HG02588 (cell line): ENCODE data around the gene CERK.

Experiments
- ATAC-seq: cut with Tn5 transposase; IDR thresholded peaks from one replicate; pipeline ENCODE4 v1.9.1; 2021; ENCODE audit warnings: mild to moderate bottlenecking, moderate library complexity; ENCODE audit not compliant: unreplicated experiment

The CERK gene

GRCh38 chr22:46703171-46703995, 34.7 kb downstream of the CERK start:
- no peak for ATAC-seq

- ATAC-seq, result no peak
Observed at GRCh38 chr22:46701262-46701661, 36.8 kb downstream of the CERK start.

- no peak for ATAC-seq
Observed at GRCh38 chr22:46699091-46699490, 39.0 kb downstream of the CERK start.

GRCh38 chr22:46697811-46698515, 40.1 kb downstream of the CERK start:
- no peak for ATAC-seq

- ATAC-seq, result no peak
Observed at GRCh38 chr22:46696614-46697013, 41.4 kb downstream of the CERK start.

GRCh38 chr22:46696229-46696518, 41.9 kb downstream of the CERK start:
- ATAC-seq, result no peak

GRCh38 chr22:46695346-46696228, 42.5 kb downstream of the CERK start:
- ATAC-seq, result no peak

- no peak for ATAC-seq
Observed at GRCh38 chr22:46694416-46695170, 43.5 kb downstream of the CERK start.

GRCh38 chr22:46693634-46694415, 44.2 kb downstream of the CERK start:
- ATAC-seq, result no peak

- ATAC-seq, result no peak
Observed at GRCh38 chr22:46691571-46691970, 46.5 kb downstream of the CERK start.

- no peak for ATAC-seq
Observed at GRCh38 chr22:46690146-46690545, 47.9 kb downstream of the CERK start.

GRCh38 chr22:46688949-46689348, 49.1 kb downstream of the CERK start:
- ATAC-seq, result no peak

GRCh38 chr22:46687460-46687859, 50.6 kb downstream of the CERK start:
- ATAC-seq, result no peak

- ATAC-seq, result no peak
Observed at GRCh38 chr22:46687048-46687444, 51.0 kb downstream of the CERK start.

GRCh38 chr22:46686221-46687047, 51.6 kb downstream of the CERK start:
- ATAC-seq, result no peak

- peak; percentile 69 for ATAC-seq
Observed at GRCh38 chr22:46684706-46685105, 53.3 kb downstream of the CERK start.

GRCh38 chr22:46682011-46682731, 55.9 kb downstream of the CERK start:
- ATAC-seq, result no peak

GRCh38 chr22:46681010-46681409, 57.0 kb downstream of the CERK start:
- no peak for ATAC-seq
